Heart left ventricle (tissue), 13 donors: ENCODE results near the gene LETM1.
A peak's percentile ranks its signal among the peaks of the same experiment; 100 is the strongest.

Source experiments
- CTCF ChIP-seq, 12 donors: fragments of 200-600 bp; sonication (generic) in 4 of 12; IDR thresholded peaks; one replicate each; pipeline versions ENCODE4 v1.5.0 to v1.8.0; 2018 to 2022; ENCODE audit warnings: antibody characterized with exemption in 12 of 12, mild to moderate bottlenecking in 5 of 12
- POLR2A ChIP-seq, 2 donors: fragments of 450-650 bp; IDR thresholded peaks; one replicate each; pipeline ENCODE4 v1.6.1; 2017; ENCODE audit warnings: antibody characterized with exemption in 2 of 2, mild to moderate bottlenecking in 2 of 2, moderate library complexity in 2 of 2
- donor health status: ischemic (EF 13 %, LVEDD 7.1; RV severe dilation, severe dysfunction).
- donor health status: DM: no; HTN: yes; CAD: no.
- donor health status: DM: no; HTN: no; CAD: no.
- donor health status: ischemic (EF 25% LVEDD 6.9; RV normal size, moderate dysfunction).
- donor health status: ischemic (EF 25% LVEDD 5.7; RV mildly dilated, moderate dysfunction).
- donor health status: ischemic (EF 35%, LVEDD 5.7; RV mildly dilated, moderate dysfunction).
- donor health status: nonischemic (EF 11% LVEDD 7.7; RV severe dilation, severe dysfunction).
- donor health status: DM: yes; HTN: yes; CAD: no.
- donor health status: PGD.
- donor health status: ischemic (EF 29% LVEDD 5.4; RV normal size, mild dysfunction).
- donor health status: nonischemic (EF 23%, LVEDD 6.1; RV moderate dilation, normal function).

GRCh38 chr4:1763550-1764080, 92.3 kb downstream of the LETM1 start:
- TF ChIP-seq CTCF (IDR thresholded peaks at IDR 0.05) (peak in 5 of 12 donors; percentile 7 to 46 (median 38)), POLR2A (IDR thresholded peaks at IDR 0.05) (no peak)
